BJ (cell line): ENCODE data around the gene ZNF316. TPM values are rescaled to one million over a fixed set of nuclear protein-coding genes. Genes with fewer than 3 reads are reported as not detected.

ENCODE experiments used
- CTCF ChIA-PET: fragments of 350-600 bp; formaldehyde crosslinking; extraction: SDS; loops from one replicate; lab custom pipeline; 2021; ENCODE audit warnings: antibody characterized with exemption, inconsistent platforms; lab: Yijun Ruan, JAX
- POLR2A ChIA-PET: fragments of 300-600 bp; sonication (Branson Sonifier 250); formaldehyde crosslinking; extraction: SDS; loops from one replicate; lab custom pipeline; 2021; ENCODE audit warnings: antibody characterized with exemption; lab: Charles Lee
- DNase-seq: peaks from one replicate; pipeline ENCODE4 v3.0.0-alpha.2; 2011; ENCODE audit warnings: low read depth
- H3K27me3 ChIP-seq: 2 replicates; pipeline ENCODE4 v1.6.0; 2011; ENCODE audit warnings: low read length; ENCODE audit not compliant: control insufficient read depth, insufficient read depth
- H3K36me3 ChIP-seq: 2 replicates; pipeline ENCODE4 v1.5.1; 2011; ENCODE audit warnings: low read length; ENCODE audit not compliant: control insufficient read depth, insufficient read depth
- H3K4me3 ChIP-seq: 2 replicates; pipeline ENCODE4 v1.5.1; 2011; ENCODE audit warnings: low read depth, mild to moderate bottlenecking, control low read depth, low read length
- CTCF ChIP-seq: IDR thresholded peaks from 2 replicates; pipeline ENCODE4 v1.5.1; 2011; ENCODE audit warnings: low read depth, mild to moderate bottlenecking, control low read depth, inconsistent platforms, low read length, moderate library complexity; ENCODE audit not compliant: insufficient read depth
- polyA plus RNA-seq: library from polyadenylated mRNA; depleted of rRNA; stranded (reverse); fragments of >200 nt; gene quantifications from 2 replicates; pipeline ENCODE4 v1.2.3, GENCODE V29; 2011

The ZNF316 gene
- polyA plus RNA-seq, 1 experiment, result 5.2 TPM

DNA sequence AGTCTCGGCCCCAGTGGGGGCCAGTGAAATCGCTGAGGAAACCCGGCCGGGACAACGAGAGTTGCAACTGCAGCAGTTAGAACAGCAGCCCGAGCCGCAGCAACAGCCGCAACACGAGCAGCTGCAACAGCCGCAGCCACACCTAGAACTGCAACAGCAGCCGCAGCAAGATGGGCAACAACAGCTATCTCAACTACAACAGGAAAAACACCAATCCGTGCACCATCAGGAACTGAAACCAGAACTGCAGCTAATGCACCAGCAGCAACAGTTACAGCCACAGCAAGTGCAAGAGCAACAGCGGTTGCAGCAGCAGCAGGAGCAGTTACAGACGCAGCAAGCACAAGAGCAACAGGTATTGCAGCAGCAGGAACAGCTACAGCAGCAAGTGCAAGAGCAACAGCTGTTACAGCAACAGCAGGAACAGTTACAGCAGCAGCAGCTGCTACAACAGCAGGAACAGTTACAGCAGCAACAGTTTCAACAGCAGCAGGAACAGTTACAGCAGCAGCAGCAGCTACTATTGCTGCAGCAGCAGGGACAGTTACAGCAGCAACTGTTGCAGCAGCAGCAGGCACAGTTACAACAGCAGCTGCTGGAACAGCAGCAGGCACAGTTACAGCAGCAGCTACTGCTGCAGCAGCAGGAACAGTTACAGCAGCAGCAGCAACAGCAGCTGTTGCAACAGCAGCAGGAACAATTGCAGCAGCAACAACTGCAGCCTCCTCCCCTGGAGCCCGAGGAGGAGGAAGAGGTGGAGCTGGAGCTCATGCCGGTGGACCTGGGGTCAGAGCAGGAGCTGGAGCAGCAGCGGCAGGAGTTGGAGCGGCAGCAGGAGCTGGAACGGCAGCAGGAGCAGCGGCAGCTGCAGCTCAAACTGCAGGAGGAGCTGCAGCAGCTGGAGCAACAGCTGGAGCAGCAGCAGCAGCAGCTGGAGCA, 15.7 kb upstream of the ZNF316 start:
- no peak overlapping the region for H3K4me3 ChIP-seq
- CTCF ChIA-PET, result interaction anchor here (0.6 to 1.5 kb wide), 2 partner anchors 10 to 106 kb away, joined by 3 to 7 read pairs; no protein-coding TSS in a partner anchor
- no peak for TF ChIP-seq CTCF
- peaks cover 5% of the 10 kb centered on the region; the same call in 1 of the 2 replicates for H3K27me3 ChIP-seq
- DNase-seq, result no peak
- POLR2A ChIA-PET, result no interaction called here
- no peaks in the 10 kb centered on the region for H3K36me3 ChIP-seq

- no peak for TF ChIP-seq CTCF
- POLR2A ChIA-PET, result no interaction called here
- no peaks in the 10 kb centered on the region for H3K36me3 ChIP-seq
- H3K4me3 ChIP-seq, result no peak overlapping the region
- CTCF ChIA-PET, result interaction anchor here (1.5 kb wide), 1 partner anchor 10 kb away, joined by 7 read pairs; no protein-coding TSS in a partner anchor
- no peak for DNase-seq
- H3K27me3 ChIP-seq, result peaks cover 5% of the 10 kb centered on the region; the same call in 1 of the 2 replicates
Observed at GRCh38 chr7:6622134-6622710, 14.9 kb upstream of the ZNF316 start.

- no peaks in the 10 kb centered on the region for H3K36me3 ChIP-seq
- H3K27me3 ChIP-seq, result no peaks in the 10 kb centered on the region
- no peak overlapping the region for H3K4me3 ChIP-seq
- ChIA-PET POLR2A (no interaction called here), CTCF (no interaction called here)
- DNase-seq, result no peak
- TF ChIP-seq CTCF, result no peak
Observed at GRCh38 chr7:6623589-6624245, 13.4 kb upstream of the ZNF316 start.

- no peaks in the 10 kb centered on the region for H3K36me3 ChIP-seq
- no peaks in the 10 kb centered on the region for H3K27me3 ChIP-seq
- ChIA-PET POLR2A (no interaction called here), CTCF (no interaction called here)
- no peak for TF ChIP-seq CTCF
- H3K4me3 ChIP-seq, result no peak overlapping the region
- DNase-seq, result no peak
Observed at GRCh38 chr7:6624246-6624611, 12.9 kb upstream of the ZNF316 start.

GRCh38 chr7:6628045-6628444, 9.1 kb upstream of the ZNF316 start:
- ChIA-PET POLR2A (no interaction called here), CTCF (no interaction called here)
- no peak for DNase-seq
- Histone ChIP-seq H3K27me3 (no peaks in the 10 kb centered on the region), H3K36me3 (no peaks in the 10 kb centered on the region), H3K4me3 (no peak overlapping the region)
- no peak for TF ChIP-seq CTCF
